GM12878 (cell line): ENCODE data around the gene DLGAP5. TPM values are rescaled to one million over a fixed set of nuclear protein-coding genes. Genes with fewer than 3 reads are reported as not detected.

ENCODE experiments used
- ATAC-seq: fragments of 200-7000 bp; cut with Tn5 transposase; 3 replicates; pipeline ENCODE4 v1.9.1; 2020; ENCODE audit warnings: mild to moderate bottlenecking, moderate library complexity
- BruUV-seq: library from RNA; stranded (reverse); fragments of 400-500 nt; replicated peaks from 2 replicates; lab custom pipeline; 2021; lab: Mats Ljungman, UMichigan
- CTCF ChIA-PET: fragments of 300-600 bp; sonication (Branson Sonifier 250); formaldehyde crosslinking; extraction: SDS; loops from one replicate; lab custom pipeline; 2021; ENCODE audit warnings: inconsistent platforms; lab: Yijun Ruan, JAX
- POLR2A ChIA-PET: fragments of 350-600 bp; formaldehyde crosslinking; extraction: SDS; loops from one replicate; lab custom pipeline; 2021; ENCODE audit warnings: inconsistent platforms; lab: Charles Lee
- RAD21 ChIA-PET: fragments of 300-600 bp; sonication (Branson Sonifier 250); formaldehyde crosslinking; loops from one replicate; lab custom pipeline; 2023; ENCODE audit warnings: antibody characterized with exemption; ENCODE audit not compliant: unreplicated experiment; lab: Charles Lee
- SMC1A ChIA-PET: fragments of 300-600 bp; sonication (Branson Sonifier 250); formaldehyde crosslinking; loops from one replicate; lab custom pipeline; 2023; ENCODE audit not compliant: unreplicated experiment, uncharacterized antibody; lab: Charles Lee
- DNase-seq: peaks from one replicate; pipeline ENCODE4 v3.0.0-alpha.2; 2011; ENCODE audit warnings: low read depth, low spot score
- FAIRE-seq: peaks from 3 replicates; lab custom pipeline; 2011; peaks lifted over from hg19 to GRCh38; lab: Jason Lieb, UNC
- H2AFZ ChIP-seq: 2 replicates; pipeline ENCODE4 v1.6.0; 2011; ENCODE audit warnings: low read depth, low read length, control low read depth; ENCODE audit not compliant: control insufficient read depth
- H3K27ac ChIP-seq: 2 replicates; pipeline ENCODE4 v1.5.1; 2011; ENCODE audit warnings: control low read depth; ENCODE audit not compliant: control insufficient read depth, insufficient read depth
- H3K27me3 ChIP-seq, 2 experiments: replicated peaks in 1 of 2; 2 replicates each; pipeline versions ENCODE4 v1.6.0 to v1.6.1; 2011; ENCODE audit warnings: low read length in 1 of 2; ENCODE audit not compliant: control insufficient read depth in 2 of 2, insufficient read depth in 2 of 2
- H3K36me3 ChIP-seq, 2 experiments: 2 replicates each; pipeline ENCODE4 v1.5.1; 2011; ENCODE audit warnings: low read length in 1 of 2; ENCODE audit not compliant: control insufficient read depth in 2 of 2, insufficient read depth in 2 of 2
- H3K4me1 ChIP-seq: 2 replicates; pipeline ENCODE4 v1.6.1; 2011; ENCODE audit warnings: mild to moderate bottlenecking, low read length, moderate library complexity, mixed read lengths; ENCODE audit not compliant: control insufficient read depth, insufficient read depth
- H3K4me2 ChIP-seq: 2 replicates; pipeline ENCODE4 v1.6.0; 2011; ENCODE audit warnings: control low read depth; ENCODE audit not compliant: control insufficient read depth, insufficient read depth
- H3K4me3 ChIP-seq: fragments of 200-600 bp; sonication (generic); 2 replicates; pipeline ENCODE4 v1.5.1; 2016
- H3K79me2 ChIP-seq: 2 replicates; pipeline ENCODE4 v1.6.0; 2011; ENCODE audit warnings: low read length; ENCODE audit not compliant: control insufficient read depth, insufficient read depth
- H3K9ac ChIP-seq: 2 replicates; pipeline ENCODE4 v1.8.0; 2011; ENCODE audit warnings: low read length, control low read depth, mixed read lengths; ENCODE audit not compliant: control insufficient read depth, insufficient read depth
- H3K9me3 ChIP-seq: replicated peaks from 3 replicates; pipeline ENCODE4 v1.5.1; 2011; ENCODE audit warnings: mild to moderate bottlenecking, low read length; ENCODE audit not compliant: control insufficient read depth, insufficient read depth
- H4K20me1 ChIP-seq: 2 replicates; pipeline ENCODE4 v1.6.0; 2011; ENCODE audit not compliant: control insufficient read depth, insufficient read depth
- ATF3 ChIP-seq: IDR thresholded peaks from 2 replicates; pipeline ENCODE4 v1.6.1; 2011; ENCODE audit warnings: low read depth, mild to moderate bottlenecking, low read length, moderate library complexity, borderline replicate concordance; ENCODE audit errors: extremely low read depth
- BCL3 ChIP-seq: IDR thresholded peaks from 2 replicates; pipeline ENCODE4 v1.6.1; 2011; ENCODE audit warnings: borderline replicate concordance, low read depth, mild to moderate bottlenecking, moderate library complexity, low read length; ENCODE audit not compliant: insufficient read depth, poor library complexity, severe bottlenecking
- CEBPB ChIP-seq, 2 experiments: fragments of 150-350 bp in 1 of 2; IDR thresholded peaks; 2 replicates each; pipeline ENCODE4 v1.6.1; 2012 to 2014; ENCODE audit warnings: low read depth in 2 of 2, low read length in 2 of 2, borderline replicate concordance in 1 of 2, inconsistent platforms in 1 of 2
- EZH2 ChIP-seq: IDR thresholded peaks from 2 replicates; pipeline ENCODE4 v1.6.1; 2012; ENCODE audit warnings: low read depth, mild to moderate bottlenecking, control low read depth, inconsistent platforms, low read length, borderline replicate concordance; ENCODE audit not compliant: control insufficient read depth
- FOXK2 ChIP-seq: fragments of 450-650 bp; IDR thresholded peaks from 2 replicates; pipeline ENCODE4 v1.6.1; 2017; ENCODE audit warnings: mild to moderate bottlenecking, moderate library complexity
- HSF1 ChIP-seq: fragments of 150-350 bp; IDR thresholded peaks from 2 replicates; pipeline ENCODE4 v1.6.1; 2014; ENCODE audit warnings: mild to moderate bottlenecking, low read depth, low read length
- KLF5 ChIP-seq: fragments of 450-650 bp; IDR thresholded peaks from 2 replicates; pipeline ENCODE4 v1.6.1; 2014; ENCODE audit warnings: mild to moderate bottlenecking; ENCODE audit not compliant: partially characterized antibody
- MTA2 ChIP-seq: fragments of 450-650 bp; IDR thresholded peaks from 2 replicates; pipeline ENCODE4 v1.6.1; 2016; ENCODE audit warnings: low read depth, mild to moderate bottlenecking, moderate library complexity
- NR2C2 ChIP-seq: IDR thresholded peaks from 2 replicates; pipeline ENCODE4 v1.6.1; 2011; ENCODE audit warnings: borderline replicate concordance, low read depth; ENCODE audit not compliant: control insufficient read depth, insufficient read length
- NR2F1 ChIP-seq: fragments of 450-650 bp; conservative IDR thresholded peaks from 2 replicates; pipeline ENCODE4 v1.6.1; 2017; ENCODE audit warnings: mild to moderate bottlenecking
- RAD21 ChIP-seq: IDR thresholded peaks from 2 replicates; pipeline ENCODE4 v1.6.1; 2011; ENCODE audit warnings: mild to moderate bottlenecking, low read depth, low read length, moderate library complexity; ENCODE audit not compliant: insufficient read depth
- RB1 ChIP-seq: fragments of 450-650 bp; formaldehyde crosslinking; IDR thresholded peaks from 2 replicates; pipeline ENCODE4 v1.6.1; 2017; ENCODE audit warnings: mild to moderate bottlenecking, borderline replicate concordance
- TCF12 ChIP-seq: IDR thresholded peaks from 2 replicates; pipeline ENCODE4 v1.6.1; 2011; ENCODE audit warnings: low read depth, mild to moderate bottlenecking, low read length
- YY1 ChIP-seq: IDR thresholded peaks from 2 replicates; pipeline ENCODE4 v1.6.1; 2011; ENCODE audit warnings: low read depth, mild to moderate bottlenecking, low read length
- ZBTB4 ChIP-seq: fragments of 450-650 bp; formaldehyde crosslinking; IDR thresholded peaks from 2 replicates; pipeline ENCODE4 v1.4.0; 2022; ENCODE audit warnings: mild to moderate bottlenecking, moderate library complexity
- WGBS: methylation state at CpG from one replicate; pipeline ENCODE4 v1.1.6; 2016; ENCODE audit warnings: low lambda C conversion rate; ENCODE audit not compliant: insufficient replicate concordance, insufficient coverage; ENCODE audit errors: missing lambda C conversion rate; 5-methylcytosine and 5-hydroxymethylcytosine counted together
- in situ Hi-C: fragments of 300-500 bp; cut with MboI; formaldehyde crosslinking; loops from 9 replicates; pipeline ENCODE4 v1.14.3; 2018; ENCODE audit warnings: mixed read lengths
- intact Hi-C: fragments of 100-400 bp; cut with micrococcal nuclease; formaldehyde crosslinking; loops from one replicate; pipeline ENCODE4 v1.14.2; 2022; ENCODE audit not compliant: unreplicated experiment
- polyA plus RNA-seq, 11 experiments: library from polyadenylated mRNA; depleted of rRNA in 4 of 11; unstranded in 6 of 11; stranded (reverse) in 5 of 11; fragments of >200 nt; fragmentation: Nextera tagmentation in 4 of 11; fragmentation: Illumina TruSeq in 1 of 11; extraction: Ambion mirVana in 4 of 11; extraction: Trizol in 1 of 11; gene quantifications; 1 replicate in 1 of 11; 2 replicates in 10 of 11; pipeline versions ENCODE4 v1.2.1 to v1.2.3, GENCODE V29; 2011 to 2016; ENCODE audit warnings: inconsistent platforms in 2 of 11, missing spikeins in 2 of 11, low read depth in 1 of 11
- total RNA-seq, 4 experiments: library from RNA; depleted of rRNA in 3 of 4; stranded (reverse); fragments of >200 nt in 3 of 4; fragmentation: Illumina TruSeq in 1 of 4; extraction: Trizol in 1 of 4; gene quantifications; 2 replicates each; pipeline versions ENCODE4 v1.2.1 to v1.2.3, GENCODE V29; 2013 to 2021

Gene DLGAP5
- total and polyA plus RNA-seq, 10 of the 15 experiments (the other 5 are each of a cell fraction or from before 2014, with no cell fraction given): 40.9 to 106 (median 67.6) TPM

GRCh38 chr14:55221186-55221585, 29.8 kb upstream of the DLGAP5 start:
- POLR2A ChIA-PET: interaction anchor here (0.6 kb wide), 2 partner anchors 51 to 195 kb away, joined by 3 to 10 read pairs; no protein-coding TSS in a partner anchor
- CTCF ChIA-PET: no interaction called here
- H4K20me1 ChIP-seq: no peaks in the 10 kb centered on the region
- no peak overlapping the region for H3K9ac ChIP-seq
- FAIRE-seq (no peak), DNase-seq (no peak), ATAC-seq (no peak)
- H3K27ac ChIP-seq: no peak overlapping the region
- H3K4me2 ChIP-seq: no peak overlapping the region
- intact Hi-C loops (no loop called here), in situ Hi-C loops (no loop called here)
- no peak overlapping the region for H3K4me3 ChIP-seq
- no TSS peak for BruUV-seq
- RAD21 ChIA-PET: no interaction called here
- H3K36me3 ChIP-seq: no peaks in the 10 kb centered on the region
- no peaks in the 10 kb centered on the region for H3K4me1 ChIP-seq
- H3K27me3 ChIP-seq: no peaks in the 10 kb centered on the region
- no peak overlapping the region for H2AFZ ChIP-seq
- no peaks in the 10 kb centered on the region for H3K79me2 ChIP-seq
- WGBS: 52% methylated on average over 3 of the region's 4 CpGs
- H3K9me3 ChIP-seq: no peaks in the 10 kb centered on the region; the same call in 2 of the 3 replicates
- SMC1A ChIA-PET: no interaction called here
- TF ChIP-seq FOXK2 (no peak), MTA2 (no peak), RAD21 (no peak), ATF3 (no peak), EZH2 (no peak), KLF5 (no peak), ZBTB4 (no peak), NR2C2 (no peak), TCF12 (no peak), BCL3 (no peak), NR2F1 (no peak), CEBPB (IDR thresholded peaks at IDR 0.05; ENCODE audit: borderline replicate concordance in 1 of 2, low read depth in 2 of 2, low read length in 2 of 2) (no peak), HSF1 (no peak), RB1 (no peak), YY1 (no peak)
